Renal cortical epithelial cell (primary cell): ENCODE results near the gene C1orf35. TPM values are rescaled to one million over a fixed set of nuclear protein-coding genes. Genes with fewer than 3 reads are reported as not detected.
"Not testable (repeated sequence)": the region's sequence is repeated elsewhere in the genome, so short reads cannot be mapped to it uniquely, and the experiment has no call there.

Experiments used
- DNase-seq: peaks from one replicate; pipeline ENCODE4 v3.0.0-alpha.2; 2011; ENCODE audit warnings: low read depth
- total RNA-seq: library from RNA; depleted of rRNA; stranded (reverse); fragments of >200 nt; gene quantifications from 2 replicates; pipeline ENCODE4 v1.2.3, GENCODE V29; 2014

Gene C1orf35
- total RNA-seq, 1 donor from 2014 or later, result 7.1 TPM

DNA sequence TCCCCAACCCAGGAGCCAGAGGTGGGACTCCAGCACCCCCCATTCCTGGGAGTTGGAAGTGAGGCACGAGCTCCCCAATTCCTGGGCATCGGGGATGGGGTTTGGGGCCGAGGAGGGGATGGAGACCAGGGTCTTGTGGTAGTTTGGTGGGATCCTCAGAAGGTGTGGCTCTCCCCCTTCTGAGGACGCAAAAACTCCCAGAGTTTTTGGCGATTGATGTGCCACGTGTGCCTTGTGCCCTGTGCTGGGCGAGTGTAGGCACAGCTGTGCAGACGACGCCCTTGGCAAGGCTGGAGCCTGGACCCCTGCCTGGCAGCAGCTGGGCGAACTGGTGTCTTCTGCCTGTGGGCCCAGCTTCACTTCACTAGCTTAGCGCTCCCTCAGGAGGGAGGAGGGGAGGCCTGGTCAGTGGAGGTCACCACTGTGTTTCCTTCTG, 39.6 kb upstream of the C1orf35 start:
- DNase-seq, result no peak

DNA sequence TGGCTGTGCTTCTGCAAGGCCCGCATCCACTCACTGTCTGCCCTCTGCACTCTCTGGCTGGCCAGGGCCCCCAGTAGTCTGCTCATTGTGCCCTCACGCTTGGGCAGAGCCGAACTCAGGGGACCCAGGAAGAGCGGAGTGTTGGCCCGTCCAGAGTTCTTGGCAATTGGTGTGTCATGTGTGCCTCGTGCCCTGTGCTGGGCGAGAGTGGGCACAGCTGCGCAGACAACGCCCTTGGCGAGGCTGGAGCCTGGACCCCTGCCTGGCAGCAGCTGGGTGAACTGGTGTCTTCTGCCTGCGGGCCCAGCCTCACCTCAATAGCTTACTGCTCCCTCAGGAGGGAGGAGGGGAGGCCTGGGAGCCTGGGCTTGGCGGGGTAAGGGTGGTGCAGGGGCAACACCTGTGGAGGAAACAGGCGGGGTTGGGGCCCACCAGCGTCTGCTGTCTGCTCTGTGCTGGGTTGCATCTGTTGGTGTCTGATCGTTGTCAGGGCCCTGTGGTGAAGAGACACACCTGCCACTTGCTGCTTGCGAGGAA, 39.1 kb upstream of the C1orf35 start:
- DNase-seq, result no peak

DNA sequence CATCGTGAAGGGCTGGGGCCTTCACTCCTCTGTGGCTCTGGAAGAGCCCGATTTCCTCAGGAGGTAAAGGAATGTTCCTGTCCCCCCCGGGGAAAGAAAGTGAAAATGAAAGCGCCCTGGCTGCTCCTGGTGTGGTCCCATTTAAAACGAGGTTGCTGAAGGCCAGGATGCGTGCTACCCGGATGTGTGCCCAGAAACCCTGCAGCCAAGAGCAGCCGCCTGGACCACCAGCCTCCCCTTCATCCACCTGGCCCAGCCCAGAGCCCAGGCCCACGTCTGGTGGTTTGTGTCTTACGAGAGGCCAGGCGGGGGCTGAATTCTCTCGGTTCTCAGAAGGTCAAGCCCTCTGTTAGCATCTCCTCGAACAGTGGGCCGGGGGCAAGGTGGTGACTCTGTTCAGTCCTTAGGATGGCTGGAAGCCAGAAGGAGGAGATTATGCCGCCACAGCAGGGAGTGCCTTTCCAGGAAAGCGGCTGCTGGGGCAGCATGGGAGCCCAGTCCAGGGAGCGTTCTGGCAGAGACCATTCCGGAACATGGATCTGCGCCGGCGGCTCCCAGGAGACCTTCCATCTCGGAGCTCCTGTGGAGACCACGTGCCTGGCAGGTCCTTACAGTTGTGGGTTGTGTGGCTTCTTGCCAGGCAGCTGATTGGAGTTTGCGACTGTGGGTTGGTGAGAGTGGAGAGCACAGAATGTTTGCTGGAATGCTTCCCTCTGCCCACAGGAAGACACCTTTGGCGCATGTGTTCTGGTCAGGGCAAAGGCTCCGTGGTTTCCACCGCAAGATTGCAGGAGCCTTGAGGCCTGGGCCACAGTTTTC, 38.3 kb upstream of the C1orf35 start:
- DNase-seq, result peak; percentile 47

DNA sequence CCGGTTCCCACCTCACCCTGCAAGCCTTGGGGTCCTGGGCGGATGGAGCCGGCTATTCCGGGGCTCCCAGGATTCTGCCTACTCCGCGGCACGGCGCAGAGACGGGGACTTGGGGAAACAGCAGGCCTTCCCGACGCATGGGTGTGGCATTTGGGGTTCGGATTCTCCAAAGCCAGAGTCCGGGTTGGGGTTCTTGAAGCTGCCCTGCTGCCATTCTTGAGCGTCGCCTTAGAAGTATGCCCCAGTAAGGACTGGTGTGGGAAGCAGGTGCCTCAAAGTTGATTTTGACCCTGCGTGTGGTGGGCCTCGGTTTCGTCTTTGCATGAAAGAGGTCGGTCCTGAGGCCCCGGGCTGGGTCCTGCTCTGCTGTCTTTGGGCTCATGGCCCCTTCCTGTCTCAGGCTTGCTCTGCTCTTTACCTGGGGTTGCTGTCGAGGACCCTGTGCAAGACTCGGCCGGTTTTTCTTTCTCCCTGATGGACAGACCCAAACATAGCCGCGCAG, 37.6 kb upstream of the C1orf35 start:
- DNase-seq, result no peak

DNA sequence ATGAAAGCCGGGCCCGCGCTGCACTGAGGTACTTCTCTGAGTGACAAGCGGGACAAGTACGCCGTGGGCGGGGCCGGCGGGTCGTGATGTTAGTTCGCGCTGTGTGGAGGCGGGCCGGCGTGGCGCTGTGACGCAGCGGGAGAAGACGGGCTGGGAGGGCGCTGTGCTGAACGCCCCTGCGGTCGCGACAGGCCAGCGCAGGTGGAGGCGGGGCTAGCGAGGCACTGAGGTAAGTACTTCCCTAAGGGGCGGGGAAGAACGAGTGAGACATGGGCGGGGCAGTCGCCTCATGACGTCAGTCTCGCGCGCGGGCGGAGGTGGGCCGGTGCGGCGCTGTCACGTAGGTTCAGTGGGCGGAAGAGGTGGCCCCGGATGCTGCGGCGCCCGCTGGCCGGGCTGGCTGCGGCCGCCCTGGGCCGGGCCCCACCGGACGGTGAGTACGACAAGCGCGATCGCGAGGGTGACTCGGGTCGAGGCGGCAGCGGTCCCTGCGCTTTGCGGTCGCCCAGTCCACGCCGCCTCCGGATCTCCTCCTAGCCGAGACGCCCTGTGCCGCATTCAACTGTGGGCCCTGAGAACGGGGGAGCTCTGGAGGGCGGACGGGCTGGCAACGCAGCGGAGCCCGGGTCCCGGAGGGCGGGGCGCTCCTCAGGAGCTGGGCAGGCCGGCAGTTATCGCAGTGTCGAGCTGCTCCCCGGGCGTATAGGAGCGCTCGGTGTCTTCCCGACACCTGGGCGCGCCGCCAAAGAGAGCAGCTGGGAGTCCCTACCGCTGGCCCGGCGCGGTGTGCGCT, 37.0 kb upstream of the C1orf35 start, which contains the start of gene GUK1:
Gene GUK1, plus strand, starts transcription at position 349 of the 793 bp plus-strand sequence. Its CDS starts 24 bp downstream, at position 373.
- DNase-seq, result peak; percentile 96

DNA sequence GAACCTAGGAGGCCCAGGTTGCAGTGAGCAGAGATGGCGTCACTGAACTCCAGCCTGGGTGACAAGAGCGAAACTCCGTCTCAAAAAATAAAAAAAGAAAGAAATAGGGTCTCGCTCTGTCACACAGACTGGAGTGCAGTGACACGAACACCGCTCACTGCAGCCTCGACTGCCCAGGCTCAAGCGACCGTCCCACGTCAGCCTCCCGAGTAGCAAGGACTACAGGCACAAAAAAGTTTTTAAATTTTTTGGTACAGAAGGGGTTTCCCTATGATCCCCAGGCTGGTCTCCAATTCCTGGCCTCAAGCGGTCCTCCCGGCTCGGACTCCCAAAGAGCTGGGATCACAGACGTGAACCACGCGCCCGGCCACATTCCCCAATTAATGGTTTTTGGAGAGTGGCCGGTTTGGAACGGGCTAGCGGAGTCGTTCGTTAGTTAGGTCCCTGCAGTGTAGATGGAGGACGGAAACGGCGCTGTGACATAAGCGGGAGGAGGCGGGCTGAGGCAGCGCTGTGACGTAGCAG, 36.3 kb upstream of the C1orf35 start:
- no peak for DNase-seq

DNA sequence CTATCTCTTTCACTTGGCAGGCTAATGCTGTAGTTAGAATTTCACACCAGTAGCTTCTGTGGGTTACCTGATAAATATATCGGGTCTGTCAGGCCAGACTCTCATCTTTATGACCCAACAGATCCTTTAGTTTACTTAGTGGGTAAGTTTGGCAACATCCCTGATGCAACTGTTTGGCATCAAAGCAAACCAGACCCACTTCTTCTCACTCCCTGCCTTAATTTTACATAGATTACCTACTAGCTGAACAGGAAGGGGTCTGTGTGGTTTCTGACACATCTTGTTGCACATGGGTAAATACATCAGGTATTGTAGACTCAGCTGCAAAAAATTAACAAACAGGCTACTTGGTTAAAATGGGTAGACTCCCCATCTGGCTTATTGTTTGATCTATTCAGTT, 33.8 kb upstream of the C1orf35 start:
- peak; percentile 11 for DNase-seq

DNA sequence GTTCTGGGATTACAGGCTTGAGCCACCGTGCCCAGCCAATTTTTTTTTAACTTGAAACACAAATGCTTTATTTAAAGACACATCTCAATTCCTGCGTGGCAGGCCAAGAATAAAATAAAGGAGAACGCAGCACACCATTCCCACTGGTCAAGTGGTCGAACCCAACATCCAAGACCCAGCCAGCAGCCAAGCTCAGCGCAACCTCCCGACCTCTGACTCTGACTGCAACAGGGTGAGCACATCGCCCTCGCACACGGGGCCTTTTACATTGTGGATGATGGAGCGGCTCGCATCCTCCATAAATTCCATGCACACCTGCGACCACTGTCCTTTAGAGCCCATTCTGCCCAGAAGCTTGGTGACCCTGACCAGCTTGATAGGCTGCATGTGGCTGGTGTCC, 31.5 kb upstream of the C1orf35 start:
- no peak for DNase-seq

DNA sequence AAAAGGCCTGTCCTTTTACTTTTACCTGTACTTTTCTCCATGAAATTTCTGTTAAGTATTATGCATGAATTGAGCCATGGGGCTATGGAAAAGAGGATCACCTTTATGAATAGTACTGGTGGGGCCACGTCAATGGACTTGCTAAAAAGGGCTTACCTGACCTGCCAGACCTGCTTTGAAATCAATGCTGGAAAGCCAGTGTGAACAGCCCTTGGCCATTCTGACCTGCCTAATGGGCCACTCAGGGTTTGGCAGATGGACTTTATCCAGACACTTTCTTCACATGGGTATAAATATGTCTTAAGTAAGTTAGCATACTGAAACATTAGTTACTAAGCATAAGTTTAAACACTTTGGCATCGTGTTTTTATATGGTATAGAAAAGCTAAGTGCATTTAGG, 28.6 kb upstream of the C1orf35 start:
- DNase-seq, result no peak

DNA sequence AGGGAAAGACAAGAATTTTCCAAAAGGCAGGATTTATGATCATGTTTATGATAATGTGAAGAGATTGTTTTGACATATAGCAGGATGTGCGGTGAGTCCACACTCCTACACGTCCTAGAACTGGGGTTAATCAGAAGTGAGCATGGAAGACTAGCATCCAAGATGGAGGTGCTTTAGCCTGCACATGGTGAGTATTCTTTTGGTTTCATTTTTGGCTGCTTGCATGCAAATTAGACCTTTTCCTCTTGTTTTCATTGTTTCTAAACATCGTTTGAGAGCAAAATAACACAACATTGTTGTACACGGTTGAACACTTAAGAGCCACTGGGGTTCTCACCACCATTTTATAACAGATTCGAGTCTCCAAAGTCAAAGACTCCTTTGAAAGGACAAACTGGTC, 22.1 kb upstream of the C1orf35 start:
- DNase-seq, result no peak

DNA sequence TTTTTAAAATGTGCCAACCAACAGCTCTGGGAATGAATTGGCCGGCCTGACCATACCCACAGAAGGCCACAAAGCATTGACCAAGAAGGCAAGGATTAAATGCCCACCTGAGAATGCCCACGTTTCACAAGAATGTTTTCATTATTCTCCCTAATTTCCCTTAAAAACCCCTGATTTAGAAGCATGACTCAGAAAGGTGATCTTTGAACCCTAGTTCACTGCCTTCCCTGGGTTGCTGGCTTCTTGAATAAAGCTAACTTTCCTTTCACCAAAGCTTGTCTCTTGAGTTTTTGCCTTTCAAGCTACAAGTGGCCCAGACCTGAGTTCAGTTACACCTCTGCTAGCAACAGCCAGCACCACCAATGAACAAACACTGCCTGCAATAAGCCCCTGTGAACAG, 20.4 kb upstream of the C1orf35 start:
- no peak for DNase-seq

DNA sequence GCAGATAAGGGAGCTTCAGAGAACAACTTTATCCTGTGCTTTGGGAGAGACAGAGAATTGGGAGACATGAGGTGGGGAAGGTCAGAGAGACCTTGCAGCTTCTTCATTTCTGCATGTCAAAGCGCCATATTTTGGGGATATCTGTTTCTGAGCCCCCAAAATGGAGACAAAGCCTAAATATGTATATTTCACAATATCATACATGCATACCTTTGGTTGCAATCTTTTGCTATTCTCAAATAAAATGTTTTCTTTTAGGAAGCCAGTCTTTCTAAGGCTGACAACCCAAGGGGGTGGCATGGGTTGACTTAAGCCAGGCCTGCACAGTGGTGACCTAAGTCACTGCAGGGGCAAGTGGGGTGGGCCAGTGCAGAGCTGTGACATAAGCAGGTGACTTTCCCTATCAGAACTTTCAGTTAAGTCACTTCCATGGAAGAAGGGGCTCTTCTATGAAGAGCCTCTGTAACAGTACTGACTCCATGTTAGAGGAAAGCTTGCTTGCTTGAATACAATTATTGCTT, 19.9 kb upstream of the C1orf35 start:
- no peak for DNase-seq

DNA sequence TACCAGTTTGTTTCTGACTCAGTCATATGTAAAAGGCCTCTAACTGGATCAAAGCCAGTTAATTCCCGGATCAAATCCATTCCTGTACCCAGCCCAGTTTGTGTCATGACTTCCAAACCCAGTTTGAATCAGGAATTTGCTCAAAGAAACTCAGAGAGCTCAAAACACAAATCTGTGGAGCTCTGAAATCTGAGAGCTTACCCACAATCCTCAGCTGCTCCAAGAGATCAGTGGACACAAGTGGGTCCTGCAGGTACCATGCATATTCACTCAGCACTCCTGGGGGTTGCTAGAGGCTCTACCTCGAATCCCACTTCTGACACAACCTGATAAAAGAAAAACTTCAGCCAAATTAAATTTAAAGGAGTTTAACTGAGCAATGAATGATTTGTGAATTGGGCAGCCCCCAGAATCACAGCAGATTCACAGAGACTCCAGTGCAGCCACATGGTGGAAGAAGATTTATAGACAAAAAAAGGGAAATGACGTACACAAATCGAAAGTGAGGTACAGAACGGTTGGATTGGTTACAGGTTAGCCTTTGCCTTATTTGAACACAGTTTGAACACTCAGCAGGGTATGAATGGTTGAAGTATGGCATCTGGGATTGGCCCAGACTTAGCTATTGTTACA, 17.8 kb upstream of the C1orf35 start:
- no peak for DNase-seq

DNA sequence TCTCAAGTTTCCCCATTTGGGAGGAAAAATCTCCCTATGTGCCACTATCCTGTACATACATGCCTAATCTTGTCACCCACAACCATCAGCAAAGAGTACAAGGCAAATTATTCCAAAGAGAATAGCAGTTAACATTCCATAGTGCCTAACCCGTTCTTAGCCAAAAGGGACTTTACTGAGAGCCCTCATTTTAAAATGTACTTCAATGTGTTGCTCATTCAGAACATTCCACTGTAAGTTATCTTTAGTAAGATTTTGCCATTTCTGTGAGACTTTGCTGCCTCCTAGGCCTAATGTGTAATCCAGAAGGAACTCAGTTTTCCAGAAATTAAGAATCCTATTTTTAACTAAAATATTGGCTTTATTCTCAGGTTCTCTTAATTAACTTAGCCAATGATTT, 17.2 kb upstream of the C1orf35 start:
- DNase-seq, result no peak

DNA sequence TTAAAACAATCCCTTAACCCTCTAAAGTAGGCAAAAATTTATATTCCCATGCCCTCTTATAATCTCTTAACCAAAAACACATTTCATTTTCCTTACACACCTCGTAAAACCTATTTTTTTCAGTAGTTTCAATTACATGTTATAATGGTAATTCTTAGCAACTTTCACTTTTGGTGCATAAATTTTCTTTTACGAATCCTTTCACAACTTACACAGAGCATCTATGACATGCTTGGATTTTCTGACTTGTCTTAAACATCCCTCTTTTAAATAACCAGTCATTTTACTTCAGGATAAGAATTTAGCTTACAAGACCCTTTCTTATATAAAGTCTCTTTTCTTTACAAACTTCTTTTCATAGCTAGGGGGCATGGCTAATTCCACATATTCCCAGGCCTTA, 14.9 kb upstream of the C1orf35 start:
- DNase-seq, result no peak

DNA sequence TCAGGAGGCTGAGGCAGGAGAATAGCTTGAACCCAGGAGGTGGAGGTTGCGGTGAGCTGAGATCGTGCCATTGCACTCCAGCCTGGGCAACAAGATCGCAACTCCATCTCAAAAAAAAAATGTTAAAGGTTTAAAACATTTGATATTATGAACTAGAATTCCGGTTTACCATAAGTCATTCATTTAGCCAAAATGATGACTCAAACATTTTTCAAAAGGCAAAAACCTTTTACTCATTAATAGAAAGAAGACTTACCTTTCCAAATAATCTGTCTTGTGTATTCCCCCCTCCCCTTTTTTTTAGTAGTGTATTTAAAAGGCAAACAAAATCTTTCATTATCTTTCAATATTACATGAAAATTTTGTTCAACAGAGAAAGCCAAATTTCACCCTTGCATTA, 14.2 kb upstream of the C1orf35 start:
- DNase-seq, result no peak

DNA sequence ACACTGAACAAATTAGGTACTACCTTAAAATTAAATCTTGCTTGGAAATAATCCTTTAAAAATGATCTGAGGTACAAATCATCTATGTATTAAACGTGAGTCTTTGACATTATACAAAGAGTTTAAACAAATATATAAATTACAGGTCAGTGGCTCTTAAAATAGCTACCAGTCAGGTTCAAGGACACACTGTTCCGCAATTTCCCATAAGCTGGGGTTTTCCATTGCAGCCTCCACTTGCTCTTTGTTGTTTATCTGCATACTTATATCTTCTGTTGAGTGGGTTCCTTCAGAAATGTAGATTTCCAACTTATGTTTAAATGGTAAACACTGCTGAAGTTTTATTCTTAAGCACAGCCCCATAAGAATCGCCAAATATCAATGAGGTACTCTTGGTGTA, 11.7 kb upstream of the C1orf35 start:
- no peak for DNase-seq

DNA sequence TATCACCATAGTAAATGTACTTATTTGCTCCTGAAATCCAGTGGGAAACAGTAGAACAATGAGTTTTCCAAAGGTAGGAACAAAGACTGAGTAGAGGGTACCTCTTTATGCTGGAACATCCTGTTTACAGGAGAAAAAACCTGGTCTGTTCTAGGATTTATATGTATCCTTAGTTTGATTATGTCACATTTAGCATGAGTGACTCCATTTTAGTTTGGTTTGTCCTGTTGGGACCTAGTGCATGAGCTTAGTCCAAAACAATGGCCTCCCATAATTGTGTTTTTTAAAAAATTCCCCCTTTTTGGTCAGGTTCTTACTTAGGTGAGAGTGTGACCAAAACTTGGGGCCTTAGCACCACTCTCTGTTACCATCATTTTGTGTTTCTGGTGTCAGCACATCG, 9.5 kb upstream of the C1orf35 start:
- no peak for DNase-seq

DNA sequence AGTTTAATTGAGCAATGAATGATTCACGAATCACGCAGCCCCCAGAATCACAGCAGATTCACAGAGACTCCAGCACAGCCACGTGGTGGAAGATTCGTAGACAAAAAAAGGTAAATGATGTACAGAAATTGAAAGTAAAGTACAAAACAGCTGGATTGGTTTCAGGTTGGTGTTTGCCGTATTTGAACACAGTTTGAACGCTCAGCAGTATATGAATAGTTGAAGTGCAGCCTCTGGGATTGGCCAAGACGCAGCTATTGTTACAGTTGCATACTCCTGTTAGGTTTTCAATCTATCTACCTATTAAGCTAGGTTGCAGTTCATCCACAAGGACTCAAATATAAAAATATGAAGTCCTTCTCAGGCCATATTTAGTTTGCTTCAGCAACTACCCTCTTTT, 9.0 kb upstream of the C1orf35 start:
- DNase-seq, result no peak

DNA sequence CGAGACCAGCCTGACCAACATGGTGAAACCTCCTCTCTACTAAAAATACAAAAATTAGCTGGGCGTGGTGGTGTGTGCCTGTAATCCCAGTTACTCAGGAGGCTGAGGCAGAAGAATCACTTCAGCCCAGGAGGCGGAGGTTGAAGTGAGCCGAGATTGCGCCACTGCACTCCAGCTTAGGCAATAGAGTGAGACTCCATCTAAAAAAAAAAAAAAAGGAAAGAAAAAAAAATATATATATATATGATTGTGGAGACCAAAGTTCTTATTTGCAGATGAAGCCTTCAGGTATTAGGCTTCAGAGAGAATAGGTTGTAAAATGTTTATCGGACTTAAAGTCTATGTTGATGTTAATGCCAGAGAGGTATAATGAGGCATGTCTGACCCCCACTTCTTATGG, 8.2 kb upstream of the C1orf35 start:
- DNase-seq, result not testable (repeated sequence)

DNA sequence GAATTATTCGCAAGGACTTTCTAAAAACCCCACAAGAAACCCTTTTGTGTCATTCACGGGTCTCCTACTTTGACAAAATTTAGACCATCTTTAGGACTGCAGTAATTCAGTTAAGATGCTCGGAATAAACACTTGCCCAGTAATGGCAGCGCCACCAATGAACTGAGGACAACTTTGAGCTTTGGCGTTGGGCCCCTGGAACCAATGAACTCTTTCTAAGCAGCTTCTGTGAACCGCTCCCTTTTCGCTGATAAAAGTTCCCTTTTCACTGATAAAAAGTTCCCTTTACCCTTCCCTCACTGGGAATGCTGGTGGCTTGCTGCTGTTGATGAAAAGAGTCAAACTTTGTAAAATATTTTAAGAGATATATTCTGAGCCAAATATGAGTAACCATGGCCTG, 7.4 kb upstream of the C1orf35 start:
- DNase-seq, result no peak
